ENCODE measurements around the gene PRKCZ. TPM values are rescaled to one million over a fixed set of nuclear protein-coding genes. Genes with fewer than 3 reads are reported as not detected.

PRKCZ gene
- total RNA-seq, 1 experiment from 2014 or later, result 45.9 TPM

- no peak overlapping the region for H3K4me3 ChIP-seq (ENCODE audit: low read depth, low read length)
- BruUV-seq (replicated peaks), result no TSS peak
- no peaks in the 10 kb centered on the region for H3K36me3 ChIP-seq (ENCODE audit: control insufficient read depth, insufficient read depth, low read length)
- Mint-ChIP-seq H3K27ac (ENCODE audit: unreplicated experiment) (no peak overlapping the region), H3K4me1 (ENCODE audit: low read depth, unreplicated experiment) (no peaks in the 10 kb centered on the region), H3K9me3 (ENCODE audit: unreplicated experiment) (no peaks in the 10 kb centered on the region), H3K27me3 (ENCODE audit: insufficient read depth, unreplicated experiment) (no peaks in the 10 kb centered on the region), H3K4me3 (ENCODE audit: unreplicated experiment) (no peak overlapping the region), H3K36me3 (ENCODE audit: insufficient read depth, unreplicated experiment) (no peaks in the 10 kb centered on the region)
- POLR2A ChIA-PET, result no interaction called here
- no peak for TF ChIP-seq CTCF (IDR thresholded peaks at IDR 0.05; ENCODE audit: insufficient read depth in 1 of 2, low read depth in 1 of 2, low read length in 1 of 2, severe bottlenecking in 1 of 2, unreplicated experiment in 1 of 2)
- CTCF ChIA-PET, result interaction anchor here (1.0 kb wide), 1 partner anchor 13 kb away, joined by 3 read pairs; no protein-coding TSS in a partner anchor
- H3K4me1 ChIP-seq, result peaks cover 6% of the 10 kb centered on the region; the same call in 1 of the 2 replicates
- H3K27me3 ChIP-seq (replicated peaks; ENCODE audit: control insufficient read depth, insufficient read depth, low read length), result no peaks in the 10 kb centered on the region
- DNase-seq, result peak in 1 of 2 experiments; percentile 31
- intact Hi-C loops (cut with micrococcal nuclease; ENCODE audit: unreplicated experiment), result no loop called here
- no peaks in the 10 kb centered on the region for H3K9me3 ChIP-seq
These were observed 158.4 kb downstream of the PRKCZ start for GRCh38 chr1:2208309-2209239.

- DNase-seq, result no peak
- no peaks in the 10 kb centered on the region for H3K4me1 Mint-ChIP-seq (ENCODE audit: low read depth, unreplicated experiment)
- BruUV-seq (replicated peaks), result no TSS peak
- CTCF ChIA-PET, result interaction anchor here (1.0 kb wide), 1 partner anchor 14 kb away, joined by 3 read pairs; no protein-coding TSS in a partner anchor
- H3K4me3 Mint-ChIP-seq (ENCODE audit: unreplicated experiment), result no peak overlapping the region
- POLR2A ChIA-PET, result no interaction called here
- H3K27me3 Mint-ChIP-seq (ENCODE audit: insufficient read depth, unreplicated experiment), result no peaks in the 10 kb centered on the region
- H3K4me1 ChIP-seq, result peaks cover under 1% of the 10 kb centered on the region; the same call in 1 of the 2 replicates
- intact Hi-C loops (cut with micrococcal nuclease; ENCODE audit: unreplicated experiment), result no loop called here
- no peak for TF ChIP-seq CTCF (IDR thresholded peaks at IDR 0.05; ENCODE audit: insufficient read depth in 1 of 2, low read depth in 1 of 2, low read length in 1 of 2, severe bottlenecking in 1 of 2, unreplicated experiment in 1 of 2)
- H3K36me3 Mint-ChIP-seq (ENCODE audit: insufficient read depth, unreplicated experiment), result no peaks in the 10 kb centered on the region
- no peaks in the 10 kb centered on the region for H3K36me3 ChIP-seq (ENCODE audit: control insufficient read depth, insufficient read depth, low read length)
- no peaks in the 10 kb centered on the region for H3K9me3 Mint-ChIP-seq (ENCODE audit: unreplicated experiment)
- H3K4me3 ChIP-seq (ENCODE audit: low read depth, low read length), result no peak overlapping the region
- H3K9me3 ChIP-seq, result no peaks in the 10 kb centered on the region
- H3K27ac Mint-ChIP-seq (ENCODE audit: unreplicated experiment), result no peak overlapping the region
- no peaks in the 10 kb centered on the region for H3K27me3 ChIP-seq (replicated peaks; ENCODE audit: control insufficient read depth, insufficient read depth, low read length)
These were observed 159.3 kb downstream of the PRKCZ start for GRCh38 chr1:2209400-2210083.

GRCh38 chr1:2210084-2210653 is 160.0 kb downstream of the PRKCZ start:
- no peaks in the 10 kb centered on the region for H3K4me1 Mint-ChIP-seq (ENCODE audit: low read depth, unreplicated experiment)
- POLR2A ChIA-PET, result no interaction called here
- no peaks in the 10 kb centered on the region for H3K36me3 Mint-ChIP-seq (ENCODE audit: insufficient read depth, unreplicated experiment)
- no peak for TF ChIP-seq CTCF (IDR thresholded peaks at IDR 0.05; ENCODE audit: insufficient read depth in 1 of 2, low read depth in 1 of 2, low read length in 1 of 2, severe bottlenecking in 1 of 2, unreplicated experiment in 1 of 2)
- intact Hi-C loops (cut with micrococcal nuclease; ENCODE audit: unreplicated experiment), result no loop called here
- Histone ChIP-seq H3K4me3 (ENCODE audit: low read depth, low read length) (no peak overlapping the region), H3K9me3 (no peaks in the 10 kb centered on the region), H3K27me3 (replicated peaks; ENCODE audit: control insufficient read depth, insufficient read depth, low read length) (no peaks in the 10 kb centered on the region), H3K4me1 (no peaks in the 10 kb centered on the region), H3K36me3 (ENCODE audit: control insufficient read depth, insufficient read depth, low read length) (no peaks in the 10 kb centered on the region)
- H3K9me3 Mint-ChIP-seq (ENCODE audit: unreplicated experiment), result no peaks in the 10 kb centered on the region
- no peak for DNase-seq
- BruUV-seq (replicated peaks), result no TSS peak
- no peak overlapping the region for H3K27ac Mint-ChIP-seq (ENCODE audit: unreplicated experiment)
- CTCF ChIA-PET, result no interaction called here
- no peaks in the 10 kb centered on the region for H3K27me3 Mint-ChIP-seq (ENCODE audit: insufficient read depth, unreplicated experiment)
- no peak overlapping the region for H3K4me3 Mint-ChIP-seq (ENCODE audit: unreplicated experiment)
